Adrenal gland (tissue), 5 donors: ENCODE results near the gene CCDC80.

ENCODE experiments used
- CTCF ChIP-seq, 6 experiments: fragments of 450-650 bp in 4 of 6; fragments of 200-600 bp in 2 of 6; sonication (generic) in 1 of 6; IDR thresholded peaks; 1 replicate in 5 of 6; 2 replicates in 1 of 6; pipeline versions ENCODE4 v1.5.1 to v1.8.0; 2016 to 2021; ENCODE audit warnings: antibody characterized with exemption in 6 of 6, mild to moderate bottlenecking in 2 of 6, moderate library complexity in 1 of 6
- POLR2A ChIP-seq, 2 donors: fragments of 450-650 bp; IDR thresholded peaks; one replicate each; pipeline ENCODE4 v1.6.1; 2017; ENCODE audit warnings: antibody characterized with exemption in 2 of 2, mild to moderate bottlenecking in 2 of 2, moderate library complexity in 1 of 2
- donor health status: DM: no; HTN: no; CAD: no.

- TF ChIP-seq CTCF (IDR thresholded peaks at IDR 0.05) (no peak), POLR2A (IDR thresholded peaks at IDR 0.05) (no peak)
These were observed 61.7 kb downstream of the CCDC80 start for GRCh38 chr3:112579232-112579631.
